Measurements from ENCODE around the gene TSC22D1.

DNA sequence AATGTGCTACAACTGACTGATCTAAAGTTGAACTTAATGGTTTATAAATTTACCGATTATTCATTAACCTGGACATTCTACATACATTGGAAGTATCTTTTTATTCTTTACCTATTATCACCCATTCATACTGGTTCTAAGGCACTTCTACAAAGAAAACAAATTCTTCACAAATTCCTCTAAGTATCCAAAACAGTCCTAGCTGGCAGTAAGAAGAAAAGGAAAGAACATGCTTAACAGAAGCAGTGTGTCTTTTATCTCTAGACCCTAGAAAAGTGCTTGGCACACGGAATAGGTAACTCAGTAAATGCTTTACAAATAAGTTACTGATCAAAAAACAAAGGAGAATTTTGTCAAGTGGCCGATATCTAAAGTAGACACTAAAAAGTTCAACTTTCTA, 32.8 kb downstream of the TSC22D1 start:
- TF ChIP-seq POLR2A (IDR thresholded peaks at IDR 0.05), result no peak
- TF ChIP-seq, protein P1, sequence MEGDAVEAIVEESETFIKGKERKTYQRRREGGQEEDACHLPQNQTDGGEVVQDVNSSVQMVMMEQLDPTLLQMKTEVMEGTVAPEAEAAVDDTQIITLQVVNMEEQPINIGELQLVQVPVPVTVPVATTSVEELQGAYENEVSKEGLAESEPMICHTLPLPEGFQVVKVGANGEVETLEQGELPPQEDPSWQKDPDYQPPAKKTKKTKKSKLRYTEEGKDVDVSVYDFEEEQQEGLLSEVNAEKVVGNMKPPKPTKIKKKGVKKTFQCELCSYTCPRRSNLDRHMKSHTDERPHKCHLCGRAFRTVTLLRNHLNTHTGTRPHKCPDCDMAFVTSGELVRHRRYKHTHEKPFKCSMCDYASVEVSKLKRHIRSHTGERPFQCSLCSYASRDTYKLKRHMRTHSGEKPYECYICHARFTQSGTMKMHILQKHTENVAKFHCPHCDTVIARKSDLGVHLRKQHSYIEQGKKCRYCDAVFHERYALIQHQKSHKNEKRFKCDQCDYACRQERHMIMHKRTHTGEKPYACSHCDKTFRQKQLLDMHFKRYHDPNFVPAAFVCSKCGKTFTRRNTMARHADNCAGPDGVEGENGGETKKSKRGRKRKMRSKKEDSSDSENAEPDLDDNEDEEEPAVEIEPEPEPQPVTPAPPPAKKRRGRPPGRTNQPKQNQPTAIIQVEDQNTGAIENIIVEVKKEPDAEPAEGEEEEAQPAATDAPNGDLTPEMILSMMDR (IDR thresholded peaks at IDR 0.05), result no peak

Measured in lower leg skin (tissue), 3 donors.